BE2C (cell line): ENCODE results near the gene DAPK2.
"Not testable (repeated sequence)": the region's sequence is repeated elsewhere in the genome, so short reads cannot be mapped to it uniquely, and the experiment has no call there.

Experiments used
- DNase-seq: peaks from one replicate; pipeline ENCODE4 v3.0.0-alpha.2; 2020
- H3K27me3 ChIP-seq: fragments of 250-450 bp; sonication (Bioruptor Pico); 2 replicates; pipeline ENCODE4 v1.5.1; 2020; ENCODE audit warnings: mild to moderate bottlenecking
- H3K36me3 ChIP-seq: fragments of 250-450 bp; sonication (Bioruptor Pico); 2 replicates; pipeline ENCODE4 v1.5.1; 2020; ENCODE audit warnings: mild to moderate bottlenecking
- H3K4me1 ChIP-seq: fragments of 250-450 bp; sonication (Bioruptor Pico); 2 replicates; pipeline ENCODE4 v1.5.1; 2020
- H3K4me3 ChIP-seq: 2 replicates; pipeline ENCODE4 v1.5.1; 2011; ENCODE audit warnings: low read depth, low read length
- H3K9me3 ChIP-seq: fragments of 250-450 bp; sonication (Bioruptor Pico); 2 replicates; pipeline ENCODE4 v1.5.1; 2020
- CTCF ChIP-seq: IDR thresholded peaks from 2 replicates; pipeline ENCODE4 v1.5.1; 2012; ENCODE audit warnings: mild to moderate bottlenecking, low read depth, low read length

The DAPK2 gene

DNA sequence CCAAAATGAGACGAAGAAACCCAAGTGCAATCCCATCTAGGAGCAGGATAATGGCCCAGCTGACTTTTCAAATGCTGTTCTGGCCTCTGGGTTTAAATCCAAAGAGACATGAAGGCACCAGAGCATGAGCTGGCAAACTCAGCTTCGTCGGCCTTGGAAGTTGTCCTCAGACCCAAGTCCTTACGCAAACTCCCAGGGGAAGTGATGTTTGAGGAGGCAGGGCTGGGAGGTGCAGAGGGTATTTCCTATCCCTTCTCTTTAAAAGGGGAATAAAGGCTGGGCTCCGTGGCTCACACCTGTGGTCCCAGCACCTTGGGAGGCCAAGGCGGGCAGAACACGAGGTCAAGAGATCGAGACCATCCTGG lies 143.6 kb downstream of the DAPK2 start:
- H3K9me3 ChIP-seq, result no peaks in the 10 kb centered on the region
- DNase-seq, result no peak
- TF ChIP-seq CTCF, result no peak
- no peaks in the 10 kb centered on the region for H3K4me1 ChIP-seq
- no peaks in the 10 kb centered on the region for H3K27me3 ChIP-seq
- H3K4me3 ChIP-seq, result no peak overlapping the region
- no peaks in the 10 kb centered on the region for H3K36me3 ChIP-seq

DNA sequence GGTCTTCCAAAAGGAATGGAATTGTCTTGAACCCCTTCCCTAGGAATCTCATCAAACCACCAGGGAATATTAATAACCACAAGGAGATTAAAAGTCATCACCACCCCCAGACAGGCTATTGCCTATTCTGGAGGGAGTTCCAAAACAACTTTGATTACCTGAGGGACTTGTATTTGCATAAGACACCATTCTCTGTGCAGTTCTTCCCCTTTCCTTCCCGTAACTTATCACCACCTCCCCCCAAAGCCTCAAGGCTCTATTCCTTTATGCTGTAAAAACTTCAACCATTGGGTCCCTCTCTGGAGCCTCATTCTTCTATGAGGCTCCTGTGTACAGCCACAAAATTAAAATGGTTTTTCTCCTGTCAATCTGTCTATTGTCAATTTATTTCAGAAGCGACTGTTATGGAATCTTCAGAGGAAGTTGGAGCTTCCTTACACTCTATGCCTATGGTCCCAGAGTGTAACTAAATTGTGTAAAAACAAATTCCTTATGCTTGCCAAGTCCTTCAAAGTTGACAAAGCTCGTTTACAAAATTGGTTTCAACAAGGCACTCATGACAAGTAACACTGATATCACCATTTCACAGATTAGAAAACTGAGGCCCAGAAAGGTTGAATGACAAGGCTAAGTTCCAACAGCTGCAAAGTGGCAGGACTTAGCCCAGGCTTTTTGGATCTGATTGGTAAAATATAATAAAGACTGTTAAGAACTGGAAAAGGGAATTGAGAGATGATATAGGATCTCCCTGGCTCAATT lies 144.2 kb downstream of the DAPK2 start:
- Histone ChIP-seq H3K4me1 (no peaks in the 10 kb centered on the region), H3K4me3 (no peak overlapping the region), H3K9me3 (no peaks in the 10 kb centered on the region), H3K36me3 (no peaks in the 10 kb centered on the region), H3K27me3 (no peaks in the 10 kb centered on the region)
- no peak for TF ChIP-seq CTCF
- no peak for DNase-seq

DNA sequence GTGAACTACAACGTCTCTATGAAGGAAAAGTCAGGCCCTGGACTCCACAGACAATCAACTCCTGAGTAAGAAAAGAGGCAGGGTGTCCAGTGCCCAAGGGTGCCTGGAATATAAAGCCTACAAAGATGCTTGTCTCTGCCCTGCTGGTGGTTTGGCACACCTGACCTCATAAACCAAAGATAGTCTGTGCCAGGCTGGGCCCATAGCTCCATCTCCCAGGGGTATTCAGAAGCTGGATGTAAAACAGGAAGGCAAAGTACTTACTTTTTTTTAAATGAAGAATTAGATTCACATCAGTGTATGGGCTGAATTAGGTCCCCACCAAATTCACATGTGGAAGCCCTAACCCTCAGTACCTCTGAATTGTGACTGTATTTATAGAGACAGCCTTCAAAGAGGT lies 146.0 kb downstream of the DAPK2 start:
- Histone ChIP-seq H3K27me3 (no peaks in the 10 kb centered on the region), H3K36me3 (no peaks in the 10 kb centered on the region), H3K4me3 (no peak overlapping the region), H3K9me3 (no peaks in the 10 kb centered on the region), H3K4me1 (no peaks in the 10 kb centered on the region)
- no peak for TF ChIP-seq CTCF
- DNase-seq, result no peak

DNA sequence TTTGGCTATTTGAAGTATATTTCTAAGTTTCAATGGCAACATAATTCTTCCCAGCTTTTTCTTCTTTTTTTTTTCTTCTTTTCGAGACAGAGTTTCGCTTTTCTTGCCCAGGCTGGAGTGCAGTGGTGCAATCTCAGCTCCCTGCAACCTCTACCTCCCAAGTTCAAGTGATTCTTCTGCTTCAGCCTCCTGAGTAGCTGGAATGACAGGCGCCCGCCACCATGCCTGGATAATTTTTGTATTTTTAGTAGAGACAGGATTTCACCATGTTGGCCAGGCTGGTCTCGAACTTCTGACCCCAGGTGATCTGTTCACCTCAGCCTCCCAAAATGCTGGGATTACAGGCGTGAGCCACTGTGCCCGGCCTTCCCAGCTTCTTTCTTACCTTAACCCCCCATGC lies 146.7 kb downstream of the DAPK2 start:
- not testable (repeated sequence) for DNase-seq, H3K4me1 ChIP-seq, H3K4me3 ChIP-seq, H3K27me3 ChIP-seq, H3K36me3 ChIP-seq, H3K9me3 ChIP-seq

- no peaks in the 10 kb centered on the region for H3K9me3 ChIP-seq
- no peak for DNase-seq
- H3K27me3 ChIP-seq, result no peaks in the 10 kb centered on the region
- no peaks in the 10 kb centered on the region for H3K36me3 ChIP-seq
- H3K4me1 ChIP-seq, result no peaks in the 10 kb centered on the region
- H3K4me3 ChIP-seq, result no peak overlapping the region
- TF ChIP-seq CTCF, result no peak
Measured at GRCh38 chr15:63899193-63899592, 147.1 kb downstream of the DAPK2 start.

DNA sequence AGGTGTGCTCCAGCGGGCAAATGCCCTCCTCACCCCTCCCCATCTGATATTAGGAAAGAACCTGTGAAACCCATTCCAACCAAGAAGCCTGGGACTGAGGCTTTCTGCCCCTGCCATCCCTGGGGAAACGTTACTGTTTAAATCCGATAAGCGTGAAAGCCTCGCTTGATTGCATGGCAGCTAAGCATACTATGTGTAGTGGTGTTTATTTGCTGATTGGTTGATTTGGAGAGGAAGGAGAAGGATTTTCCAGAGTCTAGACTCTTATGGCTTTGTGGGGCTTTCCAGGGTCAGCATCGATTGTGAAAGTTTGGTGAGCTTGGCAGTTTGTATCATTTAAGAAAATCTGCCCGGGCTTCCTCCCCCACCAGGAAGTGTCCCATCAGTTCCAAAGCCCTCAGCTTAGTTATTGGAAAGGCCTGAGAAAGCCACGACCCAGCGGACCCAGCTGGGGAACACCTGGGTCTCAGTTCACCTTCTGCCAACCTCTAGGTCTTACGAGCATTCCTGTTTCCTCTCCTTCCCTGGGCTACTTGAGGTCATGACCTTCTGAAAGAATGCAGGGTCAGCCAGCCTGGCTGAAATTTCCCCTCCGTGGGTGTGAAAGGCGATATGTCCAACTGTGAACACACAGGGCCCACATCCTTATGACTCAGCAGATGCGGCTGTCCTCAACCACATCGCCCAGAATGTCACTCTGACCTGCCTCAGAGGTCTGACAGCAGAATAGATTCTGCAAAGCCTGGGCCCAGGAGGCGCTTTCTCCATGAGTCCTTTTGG lies 149.8 kb downstream of the DAPK2 start:
- H3K9me3 ChIP-seq, result no peaks in the 10 kb centered on the region
- no peaks in the 10 kb centered on the region for H3K27me3 ChIP-seq
- no peaks in the 10 kb centered on the region for H3K36me3 ChIP-seq
- no peak overlapping the region for H3K4me3 ChIP-seq
- DNase-seq, result no peak
- no peak for TF ChIP-seq CTCF
- no peaks in the 10 kb centered on the region for H3K4me1 ChIP-seq
